ENCODE data around the gene YWHAG. TPM values are rescaled to one million over a fixed set of nuclear protein-coding genes. Genes with fewer than 3 reads are reported as not detected.
A peak's percentile ranks its signal among the peaks of the same experiment; 100 is the strongest.

The YWHAG gene
- total RNA-seq (2016; rRNA removed; fragmentation: Illumina TruSeq; extraction: Trizol) (67.5 and 93.7 TPM in 2 replicates), polyA plus RNA-seq (2011; rRNA removed) (36.7 and 36.9 TPM in 2 replicates), polyA minus RNA-seq (2011; rRNA and poly(A)+ RNA removed; ENCODE audit: low replicate concordance) (56.5 and 77.8 TPM in 2 replicates), Bru-seq, nascent RNA (percentile 95 among the genes with signal in this experiment), BruChase-seq, experiment 1, labeled RNA remaining after a 6-hour chase (percentile 98 among the genes with signal in this experiment), BruChase-seq, experiment 2, labeled RNA remaining after a 2-hour chase (percentile 97 among the genes with signal in this experiment)
- total RNA-seq (2016; cell fraction: cytosol; rRNA removed; fragmentation: Illumina TruSeq; extraction: Trizol; ENCODE audit: low read depth): 7.9 and 9.3 TPM in 2 replicates
- total RNA-seq (2016; cell fraction: insoluble cytoplasmic fraction; rRNA removed; fragmentation: Illumina TruSeq; extraction: Trizol): 72.6 and 87.9 TPM in 2 replicates
- total RNA-seq (2016; cell fraction: membrane; rRNA removed; fragmentation: Illumina TruSeq; extraction: Trizol): 43.2 and 47.4 TPM in 2 replicates
- 40.4 and 44.1 TPM in 2 replicates for total RNA-seq (2016; cell fraction: nucleus; rRNA removed; fragmentation: Illumina TruSeq; extraction: Trizol)
- polyA plus RNA-seq (2011; cell fraction: cytosol; rRNA removed): 18.0 and 24.8 TPM in 2 replicates
- 23.3 and 26.1 TPM in 2 replicates for polyA plus RNA-seq (2011; cell fraction: nucleus; rRNA removed)
- polyA plus RNA-seq (2012): 82.2 and 83.9 TPM in 2 replicates
- 5.9 and 6.1 TPM in 2 replicates for polyA plus RNA-seq (2016; cell fraction: cytosol; fragmentation: Illumina TruSeq; extraction: Trizol; ENCODE audit: low read depth)
- 125 and 130 TPM in 2 replicates for polyA plus RNA-seq (2016; cell fraction: insoluble cytoplasmic fraction; fragmentation: Illumina TruSeq; extraction: Trizol; ENCODE audit: low read depth)
- polyA plus RNA-seq (2016; cell fraction: membrane; fragmentation: Illumina TruSeq; extraction: Trizol; ENCODE audit: low read depth): 21.8 and 25.4 TPM in 2 replicates
- 69.2 and 70.0 TPM in 2 replicates for polyA plus RNA-seq (2016; cell fraction: nucleus; fragmentation: Illumina TruSeq; extraction: Trizol; ENCODE audit: insufficient read depth, low read depth)
- polyA minus RNA-seq (2011; cell fraction: cytosol; rRNA and poly(A)+ RNA removed): 55.6 and 57.6 TPM in 2 replicates
- polyA minus RNA-seq (2011; cell fraction: nucleus; rRNA and poly(A)+ RNA removed): 27.9 and 31.8 TPM in 2 replicates
- long read RNA-seq, experiment 1, transcript YWHAG-201 (2 exons, 3,750 nt): major isoform, 7 of 13 reads
- long read RNA-seq, experiment 1, partial matches to known transcripts: 0 of 13 reads
- long read RNA-seq, experiment 1, other reads (novel, unspliced or antisense): 6 of 13 reads
- long read RNA-seq, experiment 2, transcript YWHAG-201 (2 exons, 3,750 nt): major isoform, 37 of 287 reads
- long read RNA-seq, experiment 2, partial matches to known transcripts: 0 of 287 reads
- long read RNA-seq, experiment 2, other reads (novel, unspliced or antisense): 250 of 287 reads

DNA sequence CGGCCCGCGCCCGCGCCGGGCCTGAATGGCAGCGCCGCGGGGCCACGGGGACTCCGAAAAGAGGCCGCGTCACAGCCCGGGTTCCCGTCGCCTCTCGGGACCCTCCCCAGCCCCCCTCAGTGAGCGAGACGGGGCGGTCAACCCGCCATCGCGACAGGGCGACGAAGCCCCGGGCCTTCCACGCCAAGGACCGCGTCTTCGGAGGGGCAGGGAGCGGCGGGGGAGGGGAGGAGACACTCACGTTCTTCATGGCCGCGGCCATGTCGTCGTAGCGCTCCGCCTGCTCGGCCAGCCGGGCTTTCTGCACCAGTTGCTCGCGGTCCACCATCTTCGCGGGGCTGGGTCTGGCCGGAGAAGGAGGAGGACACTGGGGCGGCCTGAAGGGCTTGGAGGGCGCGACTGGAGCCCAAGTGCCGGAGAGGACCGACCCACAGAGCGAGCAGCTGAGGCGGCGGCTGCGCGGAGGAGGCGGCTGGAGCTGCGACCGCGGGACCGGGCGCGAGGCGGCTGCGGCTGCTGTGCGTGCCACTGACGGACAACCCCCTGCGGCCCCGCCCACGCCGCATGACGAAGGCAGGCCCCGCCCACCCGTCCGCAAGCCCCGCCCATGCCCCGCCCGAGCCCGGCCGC, at the start of gene YWHAG:
TSS of gene YWHAG (minus strand) at position 511 of the 630 bp plus-strand sequence. CDS start at position 328, 183 bp downstream.
- H3K9me3 ChIP-seq (ENCODE audit: low read length): no peaks in the 10 kb centered on the region
- intact Hi-C loops (cut with micrococcal nuclease; ENCODE audit: unreplicated experiment) (loop anchor here (1.0 kb wide), 1 partner anchor 40 kb away; no protein-coding TSS in a partner anchor), in situ Hi-C loops (cut with HindIII; ENCODE audit: extremely low pct_ligation_motif_present, low pct_unique_long_range_greater_than_20kb) (no loop called here)
- peaks cover 39% of the 10 kb centered on the region for H4K20me1 ChIP-seq (ENCODE audit: insufficient read depth, low read length)
- POLR2A ChIA-PET: interaction anchor here (0.6 to 2.8 kb wide), 16 partner anchors 8 to 66 kb away, joined by 3 to 20 read pairs (median 6); partner anchors contain the start of genes HSPB1 and SSC4D
- ATAC-seq (peak; percentile 81), FAIRE-seq (no peak), DNase-seq (ENCODE audit: low spot score) (peak; percentile 57)
- H3K9ac ChIP-seq (ENCODE audit: insufficient read depth, low read depth, low read length): peak within 1 kb of the TSS; percentile 96
- CTCF ChIA-PET (ENCODE audit: low intra/inter-chr PET ratio, low total read pairs): interaction anchor here (1.7 kb wide), 1 partner anchor 44 kb away, joined by 7 read pairs; no protein-coding TSS in a partner anchor
- H3K4me3 ChIP-seq (replicated peaks in 1 of 3; ENCODE audit: insufficient read depth in 1 of 3, low read depth in 2 of 3, low read length in 3 of 3): peak within 1 kb of the TSS; percentile 92 to 99 (median 94)
- WGBS (ENCODE audit: low lambda C conversion rate): under 1% methylated on average over 15 of the region's 80 CpGs
- H3K36me3 ChIP-seq (replicated peaks in 1 of 2; ENCODE audit: control insufficient read depth in 1 of 2, insufficient read depth in 2 of 2, low read length in 2 of 2): peaks cover 0 to 6% of the 10 kb centered on the region in 2 experiments; a peak in 3 of 5 replicates
- no peaks in the 10 kb centered on the region; a peak in 1 of 5 replicates for H3K27me3 ChIP-seq (ENCODE audit: control insufficient read depth in 1 of 2, insufficient read depth in 2 of 2, low read length in 2 of 2)
- H2AFZ ChIP-seq (ENCODE audit: low read length): peak within 1 kb of the TSS; percentile 45
- H3K79me2 ChIP-seq (ENCODE audit: insufficient read depth, low read length): peaks cover 51% of the 10 kb centered on the region
- BruUV-seq (replicated peaks): no TSS peak
- H3K4me1 ChIP-seq (ENCODE audit: insufficient read depth, low read length): peaks cover 49% of the 10 kb centered on the region
- H3K4me2 ChIP-seq (ENCODE audit: low read depth, low read length): peak within 1 kb of the TSS; percentile 98
- peak within 1 kb of the TSS; percentile 93 for H3K27ac ChIP-seq (ENCODE audit: extremely low read length, insufficient read depth, low read length)
- TF ChIP-seq, protein P1, sequence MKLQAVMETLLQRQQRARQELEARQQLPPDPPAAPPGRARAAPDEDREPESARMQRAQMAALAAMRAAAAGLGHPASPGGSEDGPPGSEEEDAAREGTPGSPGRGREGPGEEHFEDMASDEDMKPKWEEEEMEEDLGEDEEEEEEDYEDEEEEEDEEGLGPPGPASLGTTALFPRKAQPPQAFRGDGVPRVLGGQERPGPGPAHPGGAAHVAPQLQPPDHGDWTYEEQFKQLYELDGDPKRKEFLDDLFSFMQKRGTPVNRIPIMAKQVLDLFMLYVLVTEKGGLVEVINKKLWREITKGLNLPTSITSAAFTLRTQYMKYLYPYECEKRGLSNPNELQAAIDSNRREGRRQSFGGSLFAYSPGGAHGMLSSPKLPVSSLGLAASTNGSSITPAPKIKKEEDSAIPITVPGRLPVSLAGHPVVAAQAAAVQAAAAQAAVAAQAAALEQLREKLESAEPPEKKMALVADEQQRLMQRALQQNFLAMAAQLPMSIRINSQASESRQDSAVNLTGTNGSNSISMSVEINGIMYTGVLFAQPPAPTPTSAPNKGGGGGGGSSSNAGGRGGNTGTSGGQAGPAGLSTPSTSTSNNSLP (IDR thresholded peaks at IDR 0.05; ENCODE audit: low read depth, low read length): no peak
- TF ChIP-seq ZNF10 (CRISPR knock-in tag; IDR thresholded peaks at IDR 0.05; ENCODE audit: borderline replicate concordance, low read depth) (no peak), KDM2A (CRISPR knock-in tag; IDR thresholded peaks at IDR 0.05; ENCODE audit: borderline replicate concordance, low read depth) (peak; percentile 92), ZC3H4 (CRISPR knock-in tag; IDR thresholded peaks at IDR 0.05; ENCODE audit: borderline replicate concordance) (peak; percentile 49; the same call in 1 of the 2 replicates), HNRNPLL (IDR thresholded peaks at IDR 0.05; ENCODE audit: low read depth, low read length, poor library complexity, severe bottlenecking) (peak; percentile 30), ZSCAN12 (CRISPR knock-in tag; IDR thresholded peaks at IDR 0.05) (no peak)
- TF ChIP-seq, protein P2, sequence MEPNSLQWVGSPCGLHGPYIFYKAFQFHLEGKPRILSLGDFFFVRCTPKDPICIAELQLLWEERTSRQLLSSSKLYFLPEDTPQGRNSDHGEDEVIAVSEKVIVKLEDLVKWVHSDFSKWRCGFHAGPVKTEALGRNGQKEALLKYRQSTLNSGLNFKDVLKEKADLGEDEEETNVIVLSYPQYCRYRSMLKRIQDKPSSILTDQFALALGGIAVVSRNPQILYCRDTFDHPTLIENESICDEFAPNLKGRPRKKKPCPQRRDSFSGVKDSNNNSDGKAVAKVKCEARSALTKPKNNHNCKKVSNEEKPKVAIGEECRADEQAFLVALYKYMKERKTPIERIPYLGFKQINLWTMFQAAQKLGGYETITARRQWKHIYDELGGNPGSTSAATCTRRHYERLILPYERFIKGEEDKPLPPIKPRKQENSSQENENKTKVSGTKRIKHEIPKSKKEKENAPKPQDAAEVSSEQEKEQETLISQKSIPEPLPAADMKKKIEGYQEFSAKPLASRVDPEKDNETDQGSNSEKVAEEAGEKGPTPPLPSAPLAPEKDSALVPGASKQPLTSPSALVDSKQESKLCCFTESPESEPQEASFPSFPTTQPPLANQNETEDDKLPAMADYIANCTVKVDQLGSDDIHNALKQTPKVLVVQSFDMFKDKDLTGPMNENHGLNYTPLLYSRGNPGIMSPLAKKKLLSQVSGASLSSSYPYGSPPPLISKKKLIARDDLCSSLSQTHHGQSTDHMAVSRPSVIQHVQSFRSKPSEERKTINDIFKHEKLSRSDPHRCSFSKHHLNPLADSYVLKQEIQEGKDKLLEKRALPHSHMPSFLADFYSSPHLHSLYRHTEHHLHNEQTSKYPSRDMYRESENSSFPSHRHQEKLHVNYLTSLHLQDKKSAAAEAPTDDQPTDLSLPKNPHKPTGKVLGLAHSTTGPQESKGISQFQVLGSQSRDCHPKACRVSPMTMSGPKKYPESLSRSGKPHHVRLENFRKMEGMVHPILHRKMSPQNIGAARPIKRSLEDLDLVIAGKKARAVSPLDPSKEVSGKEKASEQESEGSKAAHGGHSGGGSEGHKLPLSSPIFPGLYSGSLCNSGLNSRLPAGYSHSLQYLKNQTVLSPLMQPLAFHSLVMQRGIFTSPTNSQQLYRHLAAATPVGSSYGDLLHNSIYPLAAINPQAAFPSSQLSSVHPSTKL (CRISPR knock-in tag; IDR thresholded peaks at IDR 0.05): no peak; the same call in 1 of the 2 replicates
- TF ChIP-seq, protein P3, sequence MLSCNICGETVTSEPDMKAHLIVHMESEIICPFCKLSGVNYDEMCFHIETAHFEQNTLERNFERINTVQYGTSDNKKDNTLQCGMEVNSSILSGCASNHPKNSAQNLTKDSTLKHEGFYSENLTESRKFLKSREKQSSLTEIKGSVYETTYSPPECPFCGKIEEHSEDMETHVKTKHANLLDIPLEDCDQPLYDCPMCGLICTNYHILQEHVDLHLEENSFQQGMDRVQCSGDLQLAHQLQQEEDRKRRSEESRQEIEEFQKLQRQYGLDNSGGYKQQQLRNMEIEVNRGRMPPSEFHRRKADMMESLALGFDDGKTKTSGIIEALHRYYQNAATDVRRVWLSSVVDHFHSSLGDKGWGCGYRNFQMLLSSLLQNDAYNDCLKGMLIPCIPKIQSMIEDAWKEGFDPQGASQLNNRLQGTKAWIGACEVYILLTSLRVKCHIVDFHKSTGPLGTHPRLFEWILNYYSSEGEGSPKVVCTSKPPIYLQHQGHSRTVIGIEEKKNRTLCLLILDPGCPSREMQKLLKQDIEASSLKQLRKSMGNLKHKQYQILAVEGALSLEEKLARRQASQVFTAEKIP (CRISPR knock-in tag; IDR thresholded peaks at IDR 0.05; ENCODE audit: borderline replicate concordance): no peak
